Bone marrow (tissue), 2 donors: ENCODE results near the gene C1orf159.

Experiments
- DNase-seq, 2 donors: peaks; one replicate each; lab custom pipeline; 2025; lab: John Stamatoyannopoulos, UW

C1orf159 gene

DNA sequence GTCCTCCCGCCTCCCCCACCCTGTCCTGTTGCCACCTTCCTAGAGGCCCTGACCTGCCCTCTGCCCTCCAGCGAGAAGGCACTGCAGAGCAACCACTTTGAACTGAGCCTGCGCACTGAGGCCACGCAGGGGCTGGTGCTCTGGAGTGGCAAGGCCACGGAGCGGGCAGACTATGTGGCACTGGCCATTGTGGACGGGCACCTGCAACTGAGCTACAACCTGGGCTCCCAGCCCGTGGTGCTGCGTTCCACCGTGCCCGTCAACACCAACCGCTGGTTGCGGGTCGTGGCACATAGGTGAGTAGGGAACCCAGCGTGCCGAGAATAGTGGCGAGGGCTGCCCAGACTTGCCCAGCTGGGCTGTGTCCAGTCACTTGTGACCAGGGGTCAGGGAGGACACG is 62.2 kb downstream of the C1orf159 start:
- no peak for DNase-seq

DNA sequence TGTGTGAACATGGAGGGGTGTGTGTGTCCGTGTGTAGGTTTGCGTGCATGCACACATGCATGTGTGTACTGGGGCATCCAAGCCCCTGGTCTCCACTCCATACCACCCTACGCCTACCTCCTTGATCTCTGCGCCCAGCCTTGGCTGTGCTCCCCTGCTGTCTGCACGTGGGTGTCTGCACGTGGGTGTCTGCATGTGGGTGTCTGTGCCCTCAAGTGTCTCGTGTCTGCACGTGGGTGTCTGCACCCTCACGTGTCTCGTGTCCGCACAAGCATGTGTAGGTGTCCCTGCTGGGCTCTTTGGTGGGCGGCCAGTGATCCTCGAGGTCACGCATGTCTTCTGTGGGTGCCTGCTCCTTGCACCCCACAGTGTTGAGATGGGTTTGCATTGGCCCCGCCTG is 62.9 kb downstream of the C1orf159 start:
- DNase-seq: no peak

DNA sequence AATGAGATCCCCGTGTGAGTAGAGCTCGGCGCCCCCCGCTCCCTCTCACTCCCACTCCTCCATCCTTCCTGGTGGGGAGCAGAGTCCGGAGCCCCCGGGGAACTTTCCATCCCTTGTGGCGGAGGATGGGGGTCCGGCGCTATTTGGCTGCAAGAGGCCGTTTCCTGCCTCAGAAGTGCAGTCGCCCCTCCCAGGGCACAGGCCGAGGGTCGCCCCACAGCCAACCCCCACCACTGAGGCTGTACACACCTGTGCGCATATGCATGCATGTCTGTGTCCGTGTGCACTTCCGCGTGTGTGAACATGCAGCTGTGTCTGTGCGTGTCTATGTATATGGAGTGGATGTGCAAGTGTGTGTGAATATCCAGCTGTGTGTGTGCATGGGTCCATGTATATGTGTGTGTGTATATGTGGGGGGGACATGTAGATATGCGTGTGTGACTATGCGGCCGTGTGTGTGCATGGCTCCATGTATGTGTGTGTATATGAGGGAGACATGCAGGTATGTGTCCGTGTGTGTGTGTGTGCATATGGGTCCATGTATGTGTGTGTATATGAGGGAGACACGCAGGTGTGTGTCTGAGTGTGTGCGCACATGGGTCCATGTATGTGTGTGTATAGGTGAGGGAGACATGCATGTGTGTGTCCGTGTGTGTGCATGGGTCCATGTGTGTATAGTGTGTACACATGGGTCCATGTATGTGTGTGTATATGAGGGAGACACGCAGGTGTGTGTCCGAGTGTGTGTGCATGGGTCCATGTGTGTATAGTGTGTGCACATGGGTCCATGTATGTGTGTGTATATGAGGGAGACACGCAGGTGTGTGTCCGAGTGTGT is 63.7 kb downstream of the C1orf159 start:
- no peak for DNase-seq

DNA sequence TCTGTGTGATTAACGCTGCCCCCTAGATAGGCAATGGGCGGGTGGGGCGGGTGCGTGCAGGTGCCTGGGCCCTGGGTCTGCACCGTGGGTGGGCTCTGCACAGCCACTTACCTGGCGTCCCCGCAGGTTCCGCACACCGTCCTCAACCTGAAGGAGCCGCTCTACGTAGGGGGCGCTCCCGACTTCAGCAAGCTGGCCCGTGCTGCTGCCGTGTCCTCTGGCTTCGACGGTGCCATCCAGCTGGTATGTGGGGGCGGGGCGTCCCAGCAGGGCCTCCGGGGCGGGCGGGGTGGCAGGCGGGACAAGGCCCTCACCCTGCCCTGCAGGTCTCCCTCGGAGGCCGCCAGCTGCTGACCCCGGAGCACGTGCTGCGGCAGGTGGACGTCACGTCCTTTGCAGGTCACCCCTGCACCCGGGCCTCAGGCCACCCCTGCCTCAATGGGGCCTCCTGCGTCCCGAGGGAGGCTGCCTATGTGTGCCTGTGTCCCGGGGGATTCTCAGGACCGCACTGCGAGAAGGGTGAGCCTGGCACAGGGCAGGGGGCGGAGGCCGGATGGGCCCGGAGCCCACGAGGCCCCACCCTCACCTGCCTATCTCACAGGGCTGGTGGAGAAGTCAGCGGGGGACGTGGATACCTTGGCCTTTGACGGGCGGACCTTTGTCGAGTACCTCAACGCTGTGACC is 64.6 kb downstream of the C1orf159 start:
- DNase-seq: no peak

DNA sequence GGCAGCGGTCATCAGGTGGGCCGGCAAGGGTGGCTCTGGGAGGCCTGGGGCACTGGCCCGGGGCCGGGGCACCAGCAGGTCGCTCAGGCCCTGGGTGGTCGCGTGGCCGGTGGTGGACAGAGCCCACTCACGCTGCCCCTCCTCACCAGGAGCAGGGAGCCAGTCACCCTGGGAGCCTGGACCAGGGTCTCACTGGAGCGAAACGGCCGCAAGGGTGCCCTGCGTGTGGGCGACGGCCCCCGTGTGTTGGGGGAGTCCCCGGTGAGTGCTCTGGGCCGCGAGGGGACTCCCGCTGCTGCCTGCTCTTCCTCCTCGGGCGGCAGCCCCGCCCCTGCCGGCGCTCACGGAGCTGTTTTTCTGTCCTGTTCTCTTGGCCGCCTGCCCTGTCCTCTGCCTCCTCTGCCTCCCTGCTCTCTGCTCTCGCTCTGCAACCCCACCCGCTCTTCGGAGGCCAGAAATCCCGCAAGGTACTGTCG is 65.3 kb downstream of the C1orf159 start:
- no peak for DNase-seq

DNA sequence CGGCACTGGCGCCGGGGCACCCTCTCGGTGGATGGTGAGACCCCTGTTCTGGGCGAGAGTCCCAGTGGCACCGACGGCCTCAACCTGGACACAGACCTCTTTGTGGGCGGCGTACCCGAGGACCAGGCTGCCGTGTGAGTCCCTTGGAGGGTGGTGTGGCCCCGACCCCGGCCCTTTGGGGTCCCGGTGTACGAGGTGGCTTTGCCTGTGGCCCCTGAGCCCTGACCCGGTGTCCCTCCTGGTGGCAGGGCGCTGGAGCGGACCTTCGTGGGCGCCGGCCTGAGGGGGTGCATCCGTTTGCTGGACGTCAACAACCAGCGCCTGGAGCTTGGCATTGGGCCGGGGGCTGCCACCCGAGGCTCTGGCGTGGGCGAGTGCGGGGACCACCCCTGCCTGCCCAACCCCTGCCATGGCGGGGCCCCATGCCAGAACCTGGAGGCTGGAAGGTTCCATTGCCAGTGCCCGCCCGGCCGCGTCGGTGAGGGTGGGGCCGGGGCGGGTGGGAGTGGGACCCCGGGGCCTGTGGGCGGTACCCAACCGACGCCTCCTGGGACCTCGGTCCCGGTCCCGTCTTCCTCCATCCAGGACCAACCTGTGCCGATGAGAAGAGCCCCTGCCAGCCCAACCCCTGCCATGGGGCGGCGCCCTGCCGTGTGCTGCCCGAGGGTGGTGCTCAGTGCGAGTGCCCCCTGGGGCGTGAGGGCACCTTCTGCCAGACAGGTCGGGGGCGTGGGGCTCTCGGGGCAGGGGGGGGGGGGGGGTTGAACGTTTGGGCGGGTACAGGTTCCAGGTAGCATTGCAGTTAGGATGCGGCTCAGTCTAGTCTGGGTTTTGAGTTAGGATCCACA is 66.3 kb downstream of the C1orf159 start:
- DNase-seq: no peak

DNA sequence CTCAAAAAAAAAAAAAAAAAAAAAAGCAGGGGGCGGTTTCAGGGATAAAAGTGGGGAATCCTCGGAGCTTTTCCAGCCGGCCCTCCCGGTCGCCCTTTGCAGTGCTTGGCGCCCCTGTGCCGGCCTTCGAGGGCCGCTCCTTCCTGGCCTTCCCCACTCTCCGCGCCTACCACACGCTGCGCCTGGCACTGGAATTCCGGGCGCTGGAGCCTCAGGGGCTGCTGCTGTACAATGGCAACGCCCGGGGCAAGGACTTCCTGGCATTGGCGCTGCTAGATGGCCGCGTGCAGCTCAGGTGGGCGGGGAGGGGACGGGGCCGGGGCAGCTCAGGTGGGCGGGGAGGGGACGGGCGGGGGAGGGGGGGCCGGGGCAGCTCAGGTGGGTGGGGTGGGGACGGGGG is 67.1 kb downstream of the C1orf159 start:
- no peak for DNase-seq

DNA sequence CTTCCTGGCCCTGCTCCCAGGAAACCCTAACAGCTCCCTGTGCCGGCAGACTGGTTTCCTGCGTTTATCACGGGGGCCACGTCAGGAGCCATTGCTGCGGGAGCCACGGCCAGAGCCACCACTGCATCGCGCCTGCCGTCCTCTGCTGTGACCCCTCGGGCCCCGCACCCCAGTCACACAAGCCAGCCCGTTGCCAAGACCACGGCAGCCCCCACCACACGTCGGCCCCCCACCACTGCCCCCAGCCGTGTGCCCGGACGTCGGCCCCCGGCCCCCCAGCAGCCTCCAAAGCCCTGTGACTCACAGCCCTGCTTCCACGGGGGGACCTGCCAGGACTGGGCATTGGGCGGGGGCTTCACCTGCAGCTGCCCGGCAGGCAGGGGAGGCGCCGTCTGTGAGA is 67.9 kb downstream of the C1orf159 start:
- no peak for DNase-seq

DNA sequence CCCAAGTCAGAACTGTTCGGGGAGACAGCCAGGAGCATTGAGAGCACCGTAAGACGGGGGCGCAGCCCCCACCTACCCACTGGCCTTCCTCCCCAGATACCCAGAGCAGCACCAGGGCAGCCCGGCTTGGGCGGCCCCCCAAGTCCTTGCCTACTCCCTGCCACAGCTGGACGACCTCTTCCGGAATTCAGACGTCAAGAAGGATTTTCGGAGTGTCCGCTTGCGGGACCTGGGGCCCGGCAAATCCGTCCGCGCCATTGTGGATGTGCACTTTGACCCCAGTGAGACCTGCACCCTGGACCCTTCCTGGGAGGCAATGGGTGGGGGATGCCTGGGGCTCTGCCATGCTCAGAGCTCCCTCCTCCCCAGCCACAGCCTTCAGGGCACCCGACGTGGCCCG is 68.5 kb downstream of the C1orf159 start:
- DNase-seq: no peak

DNA sequence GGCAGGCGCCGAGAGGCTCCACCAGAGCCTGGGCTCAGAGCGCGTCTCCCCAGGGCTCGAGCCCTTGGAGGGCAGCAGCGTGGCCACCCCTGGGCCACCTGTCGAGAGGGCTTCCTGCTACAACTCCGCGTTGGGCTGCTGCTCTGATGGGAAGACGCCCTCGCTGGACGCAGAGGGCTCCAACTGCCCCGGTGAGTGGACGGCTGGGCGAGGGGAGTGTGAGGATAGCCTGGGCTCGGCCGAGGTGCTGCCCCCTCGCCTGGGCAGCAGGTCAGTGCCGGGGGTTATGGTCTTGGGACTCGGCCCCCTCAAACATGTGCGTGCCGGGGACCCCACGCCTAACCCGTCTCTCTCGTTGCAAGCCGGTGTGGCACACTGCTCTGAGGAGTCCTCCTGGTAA is 69.1 kb downstream of the C1orf159 start:
- no peak for DNase-seq

DNA sequence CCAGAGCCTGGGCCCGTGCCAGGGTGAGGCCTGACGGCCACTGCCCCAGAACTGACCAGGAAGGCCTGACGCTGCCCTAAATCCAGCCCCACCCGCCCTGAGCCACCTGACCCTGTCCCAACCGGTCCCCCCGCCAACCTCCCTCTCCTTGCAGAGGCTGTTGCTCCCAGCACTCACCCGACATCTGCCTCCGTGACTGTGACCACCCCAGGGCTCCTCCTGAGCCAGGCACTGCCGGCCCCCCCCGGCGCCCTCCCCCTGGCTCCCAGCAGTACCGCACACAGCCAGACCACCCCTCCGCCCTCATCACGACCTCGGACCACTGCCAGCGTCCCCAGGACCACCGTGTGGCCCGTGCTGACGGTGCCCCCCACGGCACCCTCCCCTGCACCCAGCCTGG is 69.6 kb downstream of the C1orf159 start:
- DNase-seq: no peak

DNA sequence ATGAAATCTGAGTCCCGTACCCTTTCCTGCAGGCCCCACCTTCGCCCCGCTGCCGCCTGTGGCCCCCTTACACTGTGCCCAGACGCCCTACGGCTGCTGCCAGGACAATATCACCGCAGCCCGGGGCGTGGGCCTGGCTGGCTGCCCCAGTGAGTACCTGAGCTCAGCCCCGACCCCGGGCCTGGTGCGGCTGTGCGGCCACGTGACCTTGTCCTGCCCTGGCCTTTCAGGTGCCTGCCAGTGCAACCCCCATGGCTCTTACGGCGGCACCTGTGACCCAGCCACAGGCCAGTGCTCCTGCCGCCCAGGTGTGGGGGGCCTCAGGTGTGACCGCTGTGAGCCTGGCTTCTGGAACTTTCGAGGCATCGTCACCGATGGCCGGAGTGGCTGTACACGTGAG is 70.8 kb downstream of the C1orf159 start:
- no peak for DNase-seq

DNA sequence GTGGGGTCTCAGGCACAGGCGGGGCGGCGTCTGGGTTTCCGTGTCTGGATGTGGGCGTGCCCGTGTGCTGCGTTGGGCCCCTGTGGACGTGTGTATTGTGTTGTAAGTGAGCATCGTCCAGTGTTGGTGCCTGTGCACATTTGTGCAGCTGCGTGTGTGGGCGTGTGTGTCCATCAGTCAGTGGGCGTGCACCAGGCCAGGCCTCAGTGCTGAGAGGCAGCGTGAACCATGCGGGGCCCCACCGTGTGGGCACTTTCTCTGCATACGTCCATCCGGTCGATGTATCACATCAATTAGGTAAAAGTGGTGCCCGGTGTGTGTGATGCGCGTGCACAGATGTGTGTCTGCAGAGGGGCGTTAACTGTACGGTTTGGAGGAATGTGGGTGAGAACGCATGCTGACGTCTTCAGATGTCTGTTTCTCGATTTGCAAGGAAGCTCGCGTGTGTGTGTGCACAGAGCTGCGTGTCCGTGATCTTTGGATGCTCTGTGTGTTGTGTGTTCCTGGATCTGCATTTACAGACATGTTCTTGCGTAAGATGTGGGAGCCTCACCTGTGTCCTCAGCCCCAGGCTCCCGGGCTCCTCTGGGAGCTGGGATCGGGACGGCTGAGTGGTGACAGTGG is 71.3 kb downstream of the C1orf159 start:
- DNase-seq: no peak

DNA sequence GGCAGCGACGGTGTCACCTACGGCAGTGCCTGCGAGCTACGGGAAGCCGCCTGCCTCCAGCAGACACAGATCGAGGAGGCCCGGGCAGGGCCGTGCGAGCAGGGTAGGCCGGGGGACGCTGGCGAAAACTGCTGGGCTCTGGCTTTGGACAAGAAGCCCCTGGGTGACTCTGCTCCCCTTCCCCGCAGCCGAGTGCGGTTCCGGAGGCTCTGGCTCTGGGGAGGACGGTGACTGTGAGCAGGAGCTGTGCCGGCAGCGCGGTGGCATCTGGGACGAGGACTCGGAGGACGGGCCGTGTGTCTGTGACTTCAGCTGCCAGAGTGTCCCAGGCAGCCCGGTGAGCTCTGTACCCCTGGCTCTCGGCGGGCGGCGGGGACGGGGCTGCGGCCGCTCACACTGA is 72.0 kb downstream of the C1orf159 start:
- no peak for DNase-seq

DNA sequence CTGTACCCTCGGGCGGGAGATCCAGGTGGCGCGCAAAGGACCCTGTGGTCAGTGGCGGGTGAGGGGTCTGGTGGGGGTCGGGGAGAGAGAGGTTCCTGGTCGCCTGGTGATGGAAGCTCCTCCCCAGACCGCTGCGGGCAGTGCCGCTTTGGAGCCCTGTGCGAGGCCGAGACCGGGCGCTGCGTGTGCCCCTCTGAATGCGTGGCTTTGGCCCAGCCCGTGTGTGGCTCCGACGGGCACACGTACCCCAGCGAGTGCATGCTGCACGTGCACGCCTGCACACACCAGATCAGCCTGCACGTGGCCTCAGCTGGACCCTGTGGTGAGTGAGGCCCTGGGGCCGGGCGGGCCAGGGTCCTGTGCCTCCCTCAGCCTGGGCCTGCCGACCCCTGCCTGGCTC is 72.5 kb downstream of the C1orf159 start:
- DNase-seq: no peak

DNA sequence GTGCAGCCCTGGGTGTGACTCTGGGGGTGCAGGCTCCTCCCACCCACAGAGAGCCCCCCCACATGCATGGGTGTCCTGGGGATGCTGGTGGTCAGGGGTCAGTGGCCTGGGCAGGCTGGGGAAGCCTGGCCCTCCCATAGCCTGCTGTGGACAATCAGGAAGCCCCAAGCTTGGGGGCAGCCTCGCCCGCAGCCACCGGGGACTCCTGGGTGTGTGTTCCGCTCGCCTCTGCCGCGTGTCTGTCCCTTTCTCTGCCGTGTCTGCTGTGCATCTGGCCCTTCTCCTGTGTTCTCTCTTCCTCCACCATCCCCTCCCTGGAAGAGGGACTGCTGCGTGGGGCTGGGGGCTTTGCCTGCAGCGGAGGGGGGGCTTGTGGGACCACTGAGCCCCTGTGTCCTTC is 73.1 kb downstream of the C1orf159 start:
- DNase-seq: no peak

DNA sequence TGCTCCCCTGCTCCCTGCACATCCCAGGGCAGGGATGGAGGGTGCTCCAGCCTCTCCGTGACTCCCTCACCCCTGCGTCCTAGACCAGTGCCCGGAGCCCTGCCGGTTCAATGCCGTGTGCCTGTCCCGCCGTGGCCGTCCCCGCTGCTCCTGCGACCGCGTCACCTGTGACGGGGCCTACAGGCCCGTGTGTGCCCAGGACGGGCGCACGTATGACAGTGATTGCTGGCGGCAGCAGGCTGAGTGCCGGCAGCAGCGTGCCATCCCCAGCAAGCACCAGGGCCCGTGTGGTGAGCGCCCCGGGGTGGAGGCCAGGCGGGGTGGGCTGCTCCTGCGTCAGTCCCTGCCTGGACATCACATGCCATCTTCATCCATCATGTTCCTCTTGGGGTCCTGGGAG is 74.0 kb downstream of the C1orf159 start:
- DNase-seq: no peak

DNA sequence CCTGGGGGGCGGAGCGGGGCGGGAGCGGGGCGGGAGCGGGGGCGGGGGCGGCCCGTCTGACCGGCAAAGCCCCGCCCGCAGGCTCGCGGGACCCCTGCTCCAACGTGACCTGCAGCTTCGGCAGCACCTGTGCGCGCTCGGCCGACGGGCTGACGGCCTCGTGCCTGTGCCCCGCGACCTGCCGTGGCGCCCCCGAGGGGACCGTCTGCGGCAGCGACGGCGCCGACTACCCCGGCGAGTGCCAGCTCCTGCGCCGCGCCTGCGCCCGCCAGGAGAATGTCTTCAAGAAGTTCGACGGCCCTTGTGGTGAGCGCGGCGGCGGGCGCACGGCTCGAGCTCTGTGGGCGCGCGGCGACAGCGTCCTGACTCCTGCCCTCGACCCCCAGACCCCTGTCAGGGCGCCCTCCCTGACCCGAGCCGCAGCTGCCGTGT is 74.8 kb downstream of the C1orf159 start:
- DNase-seq: no peak

DNA sequence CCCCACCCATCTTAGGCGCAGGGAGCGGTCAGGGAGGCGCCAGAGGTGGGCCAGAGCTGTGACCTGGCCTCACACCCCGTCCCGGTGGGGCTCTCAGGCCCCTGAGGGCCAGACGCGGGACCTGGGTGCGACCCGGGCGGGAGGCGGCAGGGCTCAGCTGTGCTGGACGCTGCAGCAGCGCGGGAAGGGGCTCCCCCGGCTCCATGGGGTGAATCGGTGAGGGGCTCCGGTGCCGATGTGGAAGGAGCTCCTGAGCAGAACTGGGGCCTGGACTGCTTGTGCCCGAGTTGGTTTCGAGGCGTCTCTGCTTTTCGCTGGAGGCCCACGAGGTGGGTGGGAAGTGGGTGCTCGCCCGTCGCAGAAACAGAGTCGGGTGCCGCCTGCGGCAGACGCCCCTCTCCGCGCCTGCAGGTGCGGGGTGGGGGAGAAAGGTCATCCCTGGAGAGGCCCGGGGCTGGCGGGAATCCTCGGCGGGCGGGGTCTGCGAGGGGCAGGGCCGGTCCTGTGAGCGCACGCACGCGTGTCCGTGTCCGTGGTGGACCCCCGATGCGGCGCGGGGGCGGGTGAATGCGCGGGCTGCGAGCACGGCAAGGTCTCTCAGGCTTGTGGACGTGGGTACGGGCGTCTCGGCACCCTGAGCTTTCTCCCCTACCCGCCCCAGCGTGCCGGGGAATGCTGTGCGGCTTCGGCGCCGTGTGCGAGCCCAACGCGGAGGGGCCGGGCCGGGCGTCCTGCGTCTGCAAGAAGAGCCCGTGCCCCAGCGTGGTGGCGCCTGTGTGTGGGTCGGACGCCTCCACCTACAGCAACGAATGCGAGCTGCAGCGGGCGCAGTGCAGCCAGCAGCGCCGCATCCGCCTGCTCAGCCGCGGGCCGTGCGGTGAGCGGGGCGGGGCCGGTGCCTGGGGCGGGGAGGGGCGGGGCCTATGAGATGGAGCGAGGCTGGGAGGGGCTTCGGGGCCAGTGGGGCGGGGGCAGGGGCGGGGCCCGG is 75.6 kb downstream of the C1orf159 start:
- peak in 1 of 2 donors; percentile 39 for DNase-seq

DNA sequence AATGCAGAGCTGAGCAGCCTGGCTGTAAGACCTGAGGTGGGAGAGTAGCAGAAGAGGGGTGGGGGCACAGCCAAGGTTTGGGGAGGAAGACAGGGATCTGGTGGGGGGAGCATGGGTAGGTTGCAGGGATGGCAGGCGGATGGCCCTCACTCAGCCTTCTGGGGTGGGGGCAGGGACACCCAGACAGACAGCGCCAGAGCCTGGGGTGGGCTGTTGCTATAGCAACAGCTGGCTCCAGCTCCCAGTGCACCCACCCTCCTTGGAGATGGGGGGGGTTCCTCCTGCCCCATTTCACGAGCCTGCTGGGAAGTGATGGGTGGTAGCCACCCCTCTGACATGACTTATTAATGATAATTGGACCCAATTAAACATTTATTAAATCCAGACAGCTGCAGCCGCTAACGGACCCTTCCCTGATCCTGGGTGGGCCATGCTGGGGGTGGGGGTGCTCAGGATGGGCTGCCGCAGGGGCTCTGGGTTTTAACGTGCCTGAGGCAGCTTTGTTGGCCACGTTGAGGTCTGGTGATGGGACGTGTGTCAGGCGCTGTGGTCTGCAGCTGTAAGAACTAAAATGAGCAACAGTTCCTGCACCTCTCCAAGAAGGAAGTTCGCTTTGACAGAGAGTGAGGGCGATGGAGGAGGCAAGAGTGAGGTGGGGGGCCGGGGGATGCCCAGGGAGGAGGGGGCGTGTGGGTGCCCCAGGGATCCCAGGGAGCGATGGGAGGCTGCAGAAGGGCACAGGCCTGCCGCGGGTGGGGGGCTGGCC is 76.6 kb downstream of the C1orf159 start:
- no peak for DNase-seq
